Activated gamma-delta T cell treated with Interleukin-2 at 50 U/mL for 16 hours (primary cell): ENCODE data around the gene DAB1.

Source experiments
- DNase-seq: peaks from one replicate; pipeline ENCODE4 v3.0.0-alpha.2; 2020

Gene DAB1

DNA sequence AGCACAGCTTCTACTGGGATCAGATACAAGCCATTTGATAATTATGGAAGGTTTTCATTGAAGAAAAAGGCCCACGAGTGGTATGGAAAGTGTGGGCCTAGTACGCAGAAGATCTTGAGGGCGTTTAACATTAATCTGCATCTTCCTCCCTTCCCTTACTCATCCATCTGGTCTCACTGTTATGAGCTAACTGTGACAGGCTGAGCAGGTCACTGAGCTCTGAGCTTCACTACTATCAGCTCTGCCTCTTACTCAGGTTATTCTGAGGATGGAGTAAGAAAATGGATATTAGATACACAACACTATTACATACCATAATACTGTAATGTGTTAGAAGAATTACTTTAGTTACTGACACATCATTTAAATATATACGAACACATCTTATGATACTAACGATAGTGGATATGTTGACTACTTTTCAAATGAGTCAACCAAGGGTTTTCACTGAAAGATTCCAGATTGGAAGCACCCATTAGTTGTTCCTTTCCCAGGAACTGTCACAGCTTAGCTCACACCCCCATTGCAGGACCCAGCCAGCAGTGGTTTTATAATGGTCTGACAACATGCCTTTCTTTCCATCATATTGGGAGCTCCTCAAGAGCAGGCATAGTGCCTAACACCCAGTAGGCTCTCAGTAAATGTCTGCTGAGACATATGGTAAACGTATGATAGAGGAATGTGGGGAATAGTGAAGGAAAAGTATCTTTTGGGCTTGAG lies 360.3 kb downstream of the DAB1 start:
- no peak for DNase-seq

DNA sequence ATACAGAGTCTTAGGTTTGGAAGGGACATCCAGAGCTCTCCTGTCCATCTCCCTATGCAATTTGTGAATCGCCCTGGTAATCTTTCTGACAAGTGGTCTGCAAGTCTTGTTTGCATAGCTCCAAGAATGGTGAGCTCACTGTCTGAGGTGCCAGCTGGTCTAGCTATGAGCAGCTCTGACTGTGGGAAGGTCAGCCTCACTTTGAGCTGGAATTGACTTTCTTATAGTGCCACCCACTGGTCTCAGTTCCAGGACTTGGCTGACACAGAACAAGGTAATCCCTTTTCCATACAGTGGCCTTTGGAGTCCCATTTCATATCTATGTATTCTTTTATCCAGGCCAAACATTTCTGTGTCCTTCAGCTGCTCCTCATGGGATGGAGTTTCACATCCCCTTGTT lies 362.5 kb downstream of the DAB1 start:
- no peak for DNase-seq

DNA sequence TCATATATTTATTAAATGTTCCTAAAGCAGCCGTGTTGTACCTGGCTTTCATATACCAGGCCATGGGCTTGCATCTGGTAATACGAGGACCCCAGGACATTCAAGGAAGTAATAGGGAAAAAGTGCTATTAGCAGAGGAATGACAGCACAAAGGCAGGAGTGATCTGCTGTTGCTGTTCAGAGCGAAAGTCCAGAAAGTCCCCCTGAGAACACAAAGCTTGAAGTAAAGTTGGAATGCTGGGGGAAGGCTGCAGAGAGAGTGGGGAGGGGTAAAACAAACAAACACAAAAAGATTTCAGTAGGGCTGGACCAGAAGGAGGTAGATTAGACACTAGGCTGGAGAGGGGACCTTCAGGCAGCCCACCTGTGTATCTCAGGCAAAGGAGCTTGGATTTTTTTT lies 363.4 kb downstream of the DAB1 start:
- DNase-seq = no peak

DNA sequence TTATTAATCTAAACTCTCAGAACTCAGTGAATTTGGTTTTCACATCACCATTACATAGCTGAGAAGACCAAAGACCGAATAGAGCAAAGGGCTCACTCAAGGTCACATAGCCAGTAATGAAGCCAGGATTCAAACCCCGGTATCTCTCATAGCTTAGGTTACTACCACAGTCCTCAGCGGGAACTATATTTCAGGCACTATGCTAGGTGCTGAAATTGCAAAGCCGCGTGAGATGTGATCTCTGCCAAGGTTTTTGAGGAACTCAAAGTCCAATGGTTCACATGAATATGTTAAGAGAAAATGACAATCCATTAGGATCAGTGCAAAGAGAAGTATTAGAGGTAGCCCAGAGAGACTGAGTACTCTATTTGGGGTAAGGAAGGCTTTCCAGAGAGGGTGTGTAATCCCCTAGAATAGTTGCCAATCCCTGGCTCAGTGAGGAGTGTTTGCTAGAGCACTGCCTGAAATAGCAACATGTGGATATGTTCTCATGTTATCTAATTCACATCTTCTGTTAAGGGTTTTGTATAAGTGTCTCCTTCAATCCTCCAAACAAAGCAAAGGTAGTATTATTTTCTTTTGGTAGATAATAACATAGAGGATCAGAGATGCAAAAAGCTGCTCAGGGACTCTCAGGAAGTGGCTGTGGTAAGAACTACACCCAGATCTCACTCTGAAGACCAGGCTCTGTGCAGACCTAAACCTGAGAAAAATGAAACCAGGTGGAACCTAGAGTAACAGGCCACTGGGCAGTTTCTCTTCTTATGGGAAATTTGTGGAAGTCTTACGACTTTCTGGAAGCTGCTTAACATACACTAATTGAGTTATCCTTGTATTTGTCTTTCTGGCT lies 365.0 kb downstream of the DAB1 start:
- no peak for DNase-seq

- DNase-seq = no peak
Observed at GRCh38 chr1:57048856-57049255, 375.0 kb downstream of the DAB1 start.

- DNase-seq = no peak
Observed at GRCh38 chr1:57046462-57046861, 377.4 kb downstream of the DAB1 start.

DNA sequence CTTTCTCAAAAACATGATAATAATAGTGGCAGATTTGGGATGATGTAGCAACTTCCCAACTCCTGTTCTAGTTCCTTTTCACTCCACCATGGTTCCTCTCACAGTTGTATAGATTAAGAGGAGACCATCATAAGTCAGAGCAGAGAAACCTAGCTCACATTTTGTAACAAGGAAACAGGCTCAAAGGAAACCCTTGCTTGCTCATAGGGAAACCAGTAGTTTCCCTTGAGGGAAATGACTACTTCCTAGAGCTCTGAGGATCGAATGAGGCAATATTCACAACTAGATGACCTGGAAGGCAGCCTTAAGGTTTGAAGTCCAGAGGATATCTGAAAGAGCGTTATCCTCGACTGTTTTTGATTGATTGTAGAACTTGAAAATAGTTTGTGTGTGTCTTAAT lies 382.0 kb downstream of the DAB1 start:
- no peak for DNase-seq

GRCh38 chr1:57040811-57041210 lies 383.0 kb downstream of the DAB1 start:
- DNase-seq = no peak

DNA sequence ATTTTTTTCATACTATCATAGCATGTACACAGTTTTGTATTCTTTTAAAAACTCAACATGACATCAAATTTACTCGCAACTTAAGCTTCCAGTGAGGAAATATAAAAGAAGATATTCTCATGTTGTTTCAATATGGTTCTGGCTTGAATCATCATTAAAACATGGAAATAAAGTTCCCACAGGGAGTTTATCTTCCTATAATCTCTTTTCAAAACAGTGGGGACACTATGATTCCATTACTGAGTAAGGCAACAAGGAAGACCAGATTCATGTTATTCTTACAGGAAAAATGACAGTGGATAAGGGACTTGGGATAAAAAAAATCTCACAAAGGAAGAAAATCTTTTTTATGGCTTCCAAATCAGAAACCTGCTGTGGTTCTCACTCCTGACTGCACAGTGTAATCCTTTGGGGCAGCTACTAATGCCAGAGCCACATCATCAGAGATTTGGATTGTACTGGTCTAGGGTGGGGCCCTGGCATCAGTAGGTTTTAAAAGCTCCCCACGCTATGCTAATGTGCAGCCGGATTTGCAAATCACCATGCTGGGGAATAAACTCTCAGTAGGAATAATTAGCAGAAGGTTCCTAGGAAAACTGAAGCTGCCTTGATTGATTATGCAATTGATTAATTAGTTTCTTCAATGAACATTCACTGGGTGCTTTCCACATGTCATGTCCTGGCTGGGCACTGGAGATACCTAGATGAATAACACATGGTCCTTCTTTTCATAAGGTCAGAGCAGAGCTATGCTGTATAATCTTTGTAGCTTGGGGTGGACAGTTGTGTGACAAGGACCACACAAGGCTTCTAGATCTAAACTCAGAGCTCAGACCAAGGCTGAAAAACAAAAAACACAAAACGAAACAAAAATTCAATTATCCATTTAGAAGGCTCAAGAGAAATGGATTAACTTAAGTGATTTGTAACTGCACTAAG lies 386.9 kb downstream of the DAB1 start:
- DNase-seq = no peak

DNA sequence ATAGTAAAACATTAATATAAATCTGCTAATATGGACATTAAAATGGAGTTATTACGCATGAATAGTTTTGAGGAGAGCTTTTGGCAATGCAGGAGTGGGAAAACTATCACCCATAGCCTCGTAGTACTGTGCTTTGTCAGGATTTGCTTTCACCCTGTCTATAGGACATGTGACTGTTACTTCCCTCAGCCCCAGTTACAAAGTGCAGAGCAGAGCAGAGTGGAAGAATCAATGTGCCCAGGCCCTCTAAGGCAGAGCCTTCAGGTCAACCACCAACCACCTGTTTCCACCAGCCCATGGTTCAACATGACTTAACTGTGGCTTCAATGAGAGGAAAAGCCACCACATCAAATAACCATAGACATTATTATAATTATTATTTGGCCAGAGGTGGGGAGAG lies 389.1 kb downstream of the DAB1 start:
- no peak for DNase-seq

DNA sequence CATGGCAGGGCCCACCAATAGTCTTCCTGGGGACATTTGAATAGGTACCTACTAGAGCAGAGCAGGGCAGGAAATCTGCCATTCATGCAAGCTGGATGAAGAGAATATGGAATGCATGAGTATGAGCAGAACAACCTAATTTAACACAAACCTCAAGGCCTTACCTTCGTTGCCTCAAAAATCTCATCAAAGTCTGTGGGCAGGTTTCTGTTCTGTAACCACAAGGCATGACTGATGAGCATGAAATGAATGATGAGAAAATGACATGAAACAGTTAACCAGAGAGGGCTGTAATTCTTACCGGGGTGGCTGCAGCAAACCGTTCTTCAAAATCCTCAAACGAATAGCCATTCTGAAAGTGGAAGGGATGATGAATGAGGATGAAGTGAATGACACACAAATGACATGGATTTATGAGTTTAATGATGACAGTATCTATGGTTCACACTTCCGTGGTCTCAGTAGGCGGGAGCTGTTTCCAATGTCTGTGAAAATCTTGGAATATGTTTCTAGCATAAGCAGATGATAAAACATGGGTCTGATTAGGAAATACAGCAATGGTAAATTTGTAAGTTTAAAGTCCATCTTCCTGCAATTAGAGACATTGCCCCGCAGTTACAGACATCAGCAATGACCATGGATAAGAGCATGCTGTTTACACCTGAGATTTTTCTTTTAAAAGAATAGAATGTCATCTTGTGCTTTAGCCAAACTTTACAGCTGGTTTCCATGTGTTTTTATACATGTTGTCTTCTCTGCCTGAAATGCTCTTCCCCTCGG lies 390.4 kb downstream of the DAB1 start:
- no peak for DNase-seq

DNA sequence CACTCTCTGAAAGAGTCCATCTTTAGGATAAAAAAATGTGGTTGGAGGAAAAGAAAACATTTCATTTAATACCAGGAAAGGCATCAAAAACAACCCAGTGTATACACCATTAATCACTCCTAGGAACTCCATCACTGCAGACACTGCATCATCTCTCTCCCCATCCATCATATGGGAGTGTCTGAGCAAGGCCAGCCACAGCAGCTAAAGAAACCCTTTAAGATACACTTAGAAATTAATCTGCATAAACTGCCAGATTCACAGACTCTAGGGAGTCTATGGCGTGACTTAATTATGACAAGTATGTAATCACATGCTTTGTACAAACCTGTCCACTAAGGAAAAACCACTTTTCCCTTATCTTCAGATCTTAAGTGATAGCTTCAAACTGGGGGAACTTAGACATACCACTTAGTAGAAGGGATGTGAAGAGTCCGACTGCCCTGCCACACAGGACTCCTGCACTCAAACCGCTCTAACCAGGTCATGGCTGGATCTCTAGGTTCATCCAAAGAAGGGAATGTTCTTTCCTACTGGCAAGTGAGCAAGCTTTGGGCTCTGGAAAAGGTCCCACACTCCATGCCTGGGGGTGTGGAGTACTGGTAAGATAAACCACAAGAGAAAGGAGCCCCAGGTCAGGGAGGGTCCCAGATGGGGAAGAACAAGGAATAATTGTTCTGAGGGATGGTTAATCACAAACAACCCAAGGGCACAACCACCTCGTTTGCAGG lies 397.1 kb downstream of the DAB1 start:
- no peak for DNase-seq

DNA sequence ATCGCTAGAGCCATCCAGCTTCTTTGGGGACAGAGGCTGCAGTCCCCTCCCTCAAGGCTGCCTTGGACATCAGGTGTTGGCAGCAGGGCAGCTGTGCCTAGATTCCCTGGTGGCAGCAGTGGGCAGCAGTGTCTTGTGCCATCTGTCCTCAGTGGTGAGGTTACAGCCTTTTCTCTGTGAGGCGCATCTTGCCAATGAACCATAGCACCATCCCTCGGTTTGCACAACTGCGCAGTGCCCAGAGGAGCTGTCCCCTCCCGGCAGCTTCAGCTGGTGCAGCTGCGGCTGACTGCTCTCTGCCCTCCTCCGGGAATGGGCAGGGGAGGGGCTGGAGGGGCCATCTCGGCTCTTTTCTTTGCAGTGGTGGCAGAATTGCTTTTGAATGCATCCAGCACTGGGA lies 399.0 kb downstream of the DAB1 start:
- DNase-seq = no peak

- DNase-seq = no peak
Observed at GRCh38 chr1:57024428-57024827, 399.4 kb downstream of the DAB1 start.

DNA sequence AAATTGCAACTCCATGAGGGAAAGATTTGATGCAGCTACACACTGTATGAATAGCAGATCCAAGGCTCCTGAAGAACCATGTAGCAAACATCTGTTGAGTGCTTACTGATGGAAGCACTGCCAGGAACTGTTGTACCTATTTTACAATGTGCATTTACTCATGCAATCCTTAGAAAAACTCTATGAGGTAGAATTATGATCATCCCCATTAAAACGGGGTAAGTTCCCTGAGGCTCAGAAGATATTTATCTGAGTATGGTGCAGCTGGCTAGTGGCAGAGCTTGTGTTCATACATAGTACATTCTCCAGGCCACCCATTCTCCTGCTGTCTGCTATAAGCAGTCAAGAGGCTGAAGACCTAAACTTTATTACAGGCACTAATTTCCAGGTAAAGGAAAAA lies 403.6 kb downstream of the DAB1 start:
- no peak for DNase-seq

DNA sequence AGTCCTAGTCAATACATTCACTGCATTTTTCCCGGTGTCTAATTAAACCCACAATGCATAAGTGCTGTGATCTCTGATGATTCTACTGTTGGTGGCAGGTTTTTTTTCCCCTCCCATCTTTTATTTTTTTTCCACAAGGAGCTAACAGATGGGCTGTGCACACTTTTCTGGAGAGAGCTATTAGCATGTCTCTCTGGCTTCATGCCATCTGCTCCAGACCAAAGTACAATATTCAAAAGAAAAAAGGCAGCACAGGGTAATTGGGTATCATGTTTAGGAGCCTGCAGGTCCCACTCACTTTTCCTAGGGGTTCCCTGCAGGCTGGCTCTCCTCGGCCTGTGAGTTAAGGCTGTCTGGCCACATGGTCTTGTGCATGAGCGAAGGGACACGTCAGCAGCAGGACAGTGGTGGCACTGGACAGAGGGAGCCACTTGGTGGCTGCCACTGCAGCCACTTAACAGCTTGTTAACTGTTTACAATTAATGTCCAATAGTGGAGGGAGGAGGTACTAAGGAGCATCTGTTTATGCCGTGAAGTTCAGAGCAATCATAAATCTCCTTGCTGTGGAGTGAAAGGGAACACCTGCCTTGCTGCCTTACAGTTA lies 404.5 kb downstream of the DAB1 start:
- DNase-seq = no peak

GRCh38 chr1:57018119-57018518 lies 405.7 kb downstream of the DAB1 start:
- DNase-seq = no peak

GRCh38 chr1:57017717-57018116 lies 406.1 kb downstream of the DAB1 start:
- no peak for DNase-seq

DNA sequence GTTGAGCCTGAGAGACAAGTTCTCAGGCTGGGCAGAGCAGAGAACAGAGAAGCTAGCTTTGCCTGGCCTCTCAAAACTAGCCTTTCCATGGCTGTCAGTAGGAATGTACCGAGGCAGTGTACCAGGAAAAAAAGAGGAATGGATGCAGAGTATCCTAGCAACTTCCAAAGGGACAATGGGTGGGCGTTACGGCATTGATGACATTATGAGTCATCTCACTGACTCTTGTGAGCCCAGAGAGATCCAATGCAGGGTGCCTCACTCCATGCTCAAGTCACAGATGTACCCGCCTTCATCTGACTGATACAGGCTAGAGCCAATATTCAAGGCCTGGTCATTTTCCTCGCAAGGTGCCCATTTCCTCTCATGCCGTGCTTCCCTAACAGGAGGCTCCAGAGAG lies 406.7 kb downstream of the DAB1 start:
- no peak for DNase-seq

GRCh38 chr1:57015071-57015470 lies 408.8 kb downstream of the DAB1 start:
- DNase-seq = no peak

DNA sequence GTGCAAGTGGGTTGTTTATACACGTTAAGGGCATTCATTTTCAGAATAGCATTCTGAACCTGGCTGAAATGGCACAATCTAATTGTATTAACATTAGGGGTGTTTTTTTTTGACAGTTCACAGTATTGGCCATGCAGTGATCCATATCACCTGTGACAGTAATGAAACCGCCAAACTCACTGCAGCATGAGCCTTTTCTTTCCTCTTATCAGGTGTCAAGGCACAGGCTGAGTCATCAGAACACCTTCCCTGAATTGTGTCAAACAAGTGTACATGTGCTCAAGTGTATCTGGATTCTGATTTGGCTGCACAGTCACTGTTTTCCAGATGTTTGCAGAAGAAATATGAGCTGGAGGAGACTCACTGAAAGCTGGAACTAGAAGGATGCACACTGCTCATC lies 410.3 kb downstream of the DAB1 start:
- DNase-seq = no peak
